HG03095 (cell line): ENCODE data around the gene MBL2.
A peak's percentile ranks its signal among the peaks of the same experiment; 100 is the strongest.

Experiments
- ATAC-seq: cut with Tn5 transposase; IDR thresholded peaks from one replicate; pipeline ENCODE4 v1.9.1; 2021; ENCODE audit warnings: moderate library complexity; ENCODE audit not compliant: unreplicated experiment

The MBL2 gene

GRCh38 chr10:52772623-52773022 is at the start of gene MBL2:
Gene MBL2 (minus strand): TSS chr10:52772784. CDS start chr10:52771635, 1,149 bp downstream.
- no peak for ATAC-seq

GRCh38 chr10:52820309-52820708 is 47.7 kb upstream of the MBL2 start:
- ATAC-seq: no peak

- ATAC-seq: peak; percentile 87
Observed at GRCh38 chr10:52818019-52818418, 45.4 kb upstream of the MBL2 start.

- ATAC-seq: no peak
Observed at GRCh38 chr10:52814506-52814905, 41.9 kb upstream of the MBL2 start.

GRCh38 chr10:52811776-52812175 is 39.2 kb upstream of the MBL2 start:
- no peak for ATAC-seq

- no peak for ATAC-seq
Observed at GRCh38 chr10:52810761-52811160, 38.2 kb upstream of the MBL2 start.

- ATAC-seq: no peak
Observed at GRCh38 chr10:52807803-52808202, 35.2 kb upstream of the MBL2 start.

GRCh38 chr10:52805414-52806285 is 33.1 kb upstream of the MBL2 start:
- no peak for ATAC-seq

- ATAC-seq: no peak
Observed at GRCh38 chr10:52801947-52802346, 29.4 kb upstream of the MBL2 start.

GRCh38 chr10:52786098-52786497 is 13.5 kb upstream of the MBL2 start:
- no peak for ATAC-seq

- ATAC-seq: no peak
Observed at GRCh38 chr10:52785418-52785817, 12.8 kb upstream of the MBL2 start.

GRCh38 chr10:52783726-52784125 is 11.1 kb upstream of the MBL2 start:
- no peak for ATAC-seq

GRCh38 chr10:52782554-52782953 is 10.0 kb upstream of the MBL2 start:
- no peak for ATAC-seq

- ATAC-seq: peak; percentile 18
Observed at GRCh38 chr10:52780391-52781155, 8.0 kb upstream of the MBL2 start.

- peak; percentile 91 for ATAC-seq
Observed at GRCh38 chr10:52779541-52780390, 7.2 kb upstream of the MBL2 start.

- ATAC-seq: no peak
Observed at GRCh38 chr10:52778511-52779392, 6.2 kb upstream of the MBL2 start.

GRCh38 chr10:52777414-52777813 is 4.8 kb upstream of the MBL2 start:
- ATAC-seq: no peak

- no peak for ATAC-seq
Observed at GRCh38 chr10:52776471-52776903, 3.9 kb upstream of the MBL2 start.

- ATAC-seq: no peak
Observed at GRCh38 chr10:52775132-52775647, 2.6 kb upstream of the MBL2 start.

- ATAC-seq: no peak
Observed at GRCh38 chr10:52774600-52775106, 2.1 kb upstream of the MBL2 start.
